ENCODE measurements around the gene UNCX. TPM values are rescaled to one million over a fixed set of nuclear protein-coding genes. Genes with fewer than 3 reads are reported as not detected.

UNCX gene
- total RNA-seq (2022) = not detected in 2 replicates
- not detected for Bru-seq, nascent RNA
- BruChase-seq, experiment 1, labeled RNA remaining after a 6-hour chase = not detected
- not detected for BruChase-seq, experiment 2, labeled RNA remaining after a 2-hour chase
- long read RNA-seq = 0 reads

DNA sequence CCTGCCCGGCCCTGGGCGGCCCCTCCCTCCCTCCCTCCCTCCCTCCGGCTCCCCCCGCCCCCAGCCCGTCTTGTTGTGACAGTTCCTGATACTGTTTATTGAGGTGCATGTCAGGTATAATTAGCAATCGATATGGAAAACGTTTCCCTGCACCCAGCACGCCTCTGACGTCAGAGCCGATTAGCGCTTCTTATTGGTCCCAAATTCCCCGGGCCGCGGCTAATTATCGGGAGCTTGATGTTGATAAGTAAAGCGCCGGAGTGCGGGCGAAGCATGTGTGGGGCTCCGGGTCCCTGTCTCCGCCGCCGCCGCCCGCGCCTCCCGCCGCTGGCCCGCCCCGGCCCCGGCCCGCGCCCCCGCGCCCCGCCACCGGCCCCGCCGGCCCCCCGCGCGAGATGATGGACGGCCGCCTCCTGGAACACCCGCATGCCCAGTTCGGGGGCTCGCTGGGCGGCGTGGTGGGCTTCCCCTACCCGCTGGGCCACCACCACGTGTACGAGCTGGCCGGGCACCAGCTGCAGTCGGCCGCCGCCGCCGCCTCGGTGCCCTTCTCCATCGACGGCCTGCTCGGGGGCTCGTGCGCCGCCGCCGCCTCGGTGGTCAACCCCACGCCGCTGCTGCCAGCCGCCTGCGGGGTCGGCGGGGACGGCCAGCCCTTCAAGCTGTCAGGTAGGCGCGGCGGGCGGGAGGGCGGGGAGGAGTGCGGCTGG is at the start of gene UNCX:
UNCX (plus strand) TSS at position 250 of the 710 bp plus-strand sequence; CDS start at position 396, 146 bp downstream.
- peaks cover 87% of the 10 kb centered on the region for H3K27me3 Mint-ChIP-seq (ENCODE audit: unreplicated experiment)
- CTCF ChIA-PET = no interaction called here
- DNase-seq = no peak
- intact Hi-C loops (cut with micrococcal nuclease; ENCODE audit: unreplicated experiment) = no loop called here
- H3K27ac Mint-ChIP-seq (ENCODE audit: unreplicated experiment) = no peak within 1 kb of the TSS
- no peak within 1 kb of the TSS for H3K4me3 Mint-ChIP-seq (ENCODE audit: low read depth, unreplicated experiment)
- BruUV-seq (replicated peaks) = no TSS peak
- no peaks in the 10 kb centered on the region for H3K36me3 Mint-ChIP-seq (ENCODE audit: insufficient read depth, unreplicated experiment)
- H3K9me3 Mint-ChIP-seq (ENCODE audit: low read depth, unreplicated experiment) = no peaks in the 10 kb centered on the region
- H3K4me1 Mint-ChIP-seq (ENCODE audit: low read depth, unreplicated experiment) = no peaks in the 10 kb centered on the region
- TF ChIP-seq, protein P1, sequence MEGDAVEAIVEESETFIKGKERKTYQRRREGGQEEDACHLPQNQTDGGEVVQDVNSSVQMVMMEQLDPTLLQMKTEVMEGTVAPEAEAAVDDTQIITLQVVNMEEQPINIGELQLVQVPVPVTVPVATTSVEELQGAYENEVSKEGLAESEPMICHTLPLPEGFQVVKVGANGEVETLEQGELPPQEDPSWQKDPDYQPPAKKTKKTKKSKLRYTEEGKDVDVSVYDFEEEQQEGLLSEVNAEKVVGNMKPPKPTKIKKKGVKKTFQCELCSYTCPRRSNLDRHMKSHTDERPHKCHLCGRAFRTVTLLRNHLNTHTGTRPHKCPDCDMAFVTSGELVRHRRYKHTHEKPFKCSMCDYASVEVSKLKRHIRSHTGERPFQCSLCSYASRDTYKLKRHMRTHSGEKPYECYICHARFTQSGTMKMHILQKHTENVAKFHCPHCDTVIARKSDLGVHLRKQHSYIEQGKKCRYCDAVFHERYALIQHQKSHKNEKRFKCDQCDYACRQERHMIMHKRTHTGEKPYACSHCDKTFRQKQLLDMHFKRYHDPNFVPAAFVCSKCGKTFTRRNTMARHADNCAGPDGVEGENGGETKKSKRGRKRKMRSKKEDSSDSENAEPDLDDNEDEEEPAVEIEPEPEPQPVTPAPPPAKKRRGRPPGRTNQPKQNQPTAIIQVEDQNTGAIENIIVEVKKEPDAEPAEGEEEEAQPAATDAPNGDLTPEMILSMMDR (IDR thresholded peaks at IDR 0.05; ENCODE audit: unreplicated experiment) = no peak

DNA sequence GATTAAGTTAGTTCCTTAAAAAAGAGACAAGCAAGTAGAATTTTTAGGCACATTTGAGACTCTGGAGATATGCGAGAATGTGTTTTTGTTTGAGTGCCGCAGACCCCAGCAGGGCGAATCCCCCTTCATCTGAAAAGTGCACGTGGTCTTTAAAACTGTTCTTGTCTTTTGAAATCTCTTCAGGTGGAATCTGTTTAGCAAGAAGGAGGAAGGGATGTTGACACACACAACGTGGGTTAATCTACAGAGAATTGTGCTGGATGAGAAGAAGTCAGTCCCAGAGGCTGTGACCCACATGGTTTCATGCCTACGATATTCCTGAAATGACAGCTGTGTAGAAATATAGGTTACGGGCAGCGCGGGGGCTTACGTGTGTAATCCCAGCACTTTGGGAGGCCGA is 45.5 kb upstream of the UNCX start:
- Mint-ChIP-seq H3K36me3 (ENCODE audit: insufficient read depth, unreplicated experiment) (no peaks in the 10 kb centered on the region), H3K27me3 (ENCODE audit: unreplicated experiment) (peaks cover 77% of the 10 kb centered on the region), H3K27ac (ENCODE audit: unreplicated experiment) (no peak overlapping the region), H3K4me1 (ENCODE audit: low read depth, unreplicated experiment) (no peaks in the 10 kb centered on the region), H3K9me3 (ENCODE audit: low read depth, unreplicated experiment) (peaks cover 3% of the 10 kb centered on the region), H3K4me3 (ENCODE audit: low read depth, unreplicated experiment) (no peak overlapping the region)
- no peak for DNase-seq
- no TSS peak for BruUV-seq (replicated peaks)
- intact Hi-C loops (cut with micrococcal nuclease; ENCODE audit: unreplicated experiment) = no loop called here
- TF ChIP-seq, protein P1 (IDR thresholded peaks at IDR 0.05; ENCODE audit: unreplicated experiment) = no peak
- CTCF ChIA-PET = no interaction called here

DNA sequence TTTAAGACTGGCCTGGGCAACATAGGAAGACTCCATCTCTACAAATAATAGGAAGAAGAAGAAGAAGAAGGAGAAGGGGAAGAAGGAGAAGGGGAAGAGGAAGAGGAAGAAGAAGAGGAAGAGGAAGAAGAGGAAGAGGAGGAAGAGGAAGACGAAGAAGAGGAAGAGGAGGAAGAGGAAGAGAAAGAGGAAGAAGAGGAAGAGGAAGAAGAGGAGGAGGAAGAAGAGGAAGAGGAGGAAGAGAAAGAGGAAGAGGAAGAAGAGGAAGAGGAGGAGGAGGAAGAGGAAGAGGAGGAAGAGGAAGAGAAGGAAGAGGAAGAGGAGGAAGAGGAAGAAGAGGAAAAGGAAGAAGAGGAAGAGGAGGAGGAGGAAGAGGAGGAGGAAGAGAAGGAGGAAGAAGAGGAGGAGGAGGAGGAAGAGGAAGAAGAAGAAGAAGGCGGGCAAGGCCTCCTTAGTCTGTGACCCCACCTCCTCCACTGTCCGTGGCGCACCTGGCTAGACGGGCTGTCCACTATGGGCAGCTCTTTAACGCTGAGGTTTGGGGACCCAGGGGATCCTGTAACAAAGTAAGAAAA is 43.9 kb upstream of the UNCX start:
- no peak for DNase-seq
- Mint-ChIP-seq H3K27me3 (ENCODE audit: unreplicated experiment) (peaks cover 86% of the 10 kb centered on the region), H3K36me3 (ENCODE audit: insufficient read depth, unreplicated experiment) (no peaks in the 10 kb centered on the region), H3K4me1 (ENCODE audit: low read depth, unreplicated experiment) (no peaks in the 10 kb centered on the region), H3K9me3 (ENCODE audit: low read depth, unreplicated experiment) (peaks cover 3% of the 10 kb centered on the region), H3K27ac (ENCODE audit: unreplicated experiment) (no peak overlapping the region), H3K4me3 (ENCODE audit: low read depth, unreplicated experiment) (no peak overlapping the region)
- no TSS peak for BruUV-seq (replicated peaks)
- intact Hi-C loops (cut with micrococcal nuclease; ENCODE audit: unreplicated experiment) = no loop called here
- CTCF ChIA-PET = interaction anchor here (0.6 to 1.2 kb wide), 2 partner anchors 12 to 154 kb away, joined by 3 to 5 read pairs; no protein-coding TSS in a partner anchor
- TF ChIP-seq, protein P1 (IDR thresholded peaks at IDR 0.05; ENCODE audit: unreplicated experiment) = no peak

DNA sequence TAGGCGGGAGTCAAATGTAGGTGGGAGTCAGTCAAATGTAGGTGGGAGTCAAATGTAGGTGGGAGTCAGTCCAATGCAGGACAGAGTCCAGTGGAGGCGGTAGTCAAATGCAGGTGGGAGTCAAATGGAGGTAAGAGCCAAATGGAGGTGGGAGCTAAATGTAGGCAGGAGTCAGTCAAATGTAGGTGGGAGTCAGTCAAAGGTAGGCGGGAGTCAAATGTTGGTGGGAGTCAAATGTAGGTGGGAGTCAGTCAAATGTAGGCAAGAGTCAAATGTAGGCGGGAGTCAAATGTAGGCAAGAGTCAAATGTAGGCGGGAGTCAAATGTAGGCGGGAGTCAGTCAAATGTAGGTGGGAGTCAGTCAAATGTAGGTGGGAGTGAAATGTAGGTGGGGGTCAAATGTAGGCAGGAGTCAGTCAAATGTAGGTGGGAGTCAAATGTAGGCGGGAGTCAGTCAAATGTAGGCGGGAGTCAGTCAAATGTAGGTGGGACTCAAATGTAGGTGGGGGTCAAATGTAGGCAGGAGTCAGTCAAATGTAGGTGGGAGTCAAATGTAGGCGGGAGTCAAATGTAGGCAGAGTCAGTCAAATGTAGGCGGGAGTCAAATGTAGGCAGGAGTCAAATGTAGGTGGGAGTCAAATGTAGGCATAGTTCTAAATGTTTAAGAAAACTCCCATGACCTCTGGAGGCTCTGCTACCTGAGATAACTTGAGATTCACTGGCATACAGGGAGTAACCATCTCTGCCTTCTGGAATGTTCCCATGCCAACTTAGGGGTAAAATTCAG is 42.5 kb upstream of the UNCX start:
- no peaks in the 10 kb centered on the region for H3K4me1 Mint-ChIP-seq (ENCODE audit: low read depth, unreplicated experiment)
- TF ChIP-seq, protein P1 (IDR thresholded peaks at IDR 0.05; ENCODE audit: unreplicated experiment) = no peak
- H3K27me3 Mint-ChIP-seq (ENCODE audit: unreplicated experiment) = peaks cover 85% of the 10 kb centered on the region
- no TSS peak for BruUV-seq (replicated peaks)
- H3K4me3 Mint-ChIP-seq (ENCODE audit: low read depth, unreplicated experiment) = no peak overlapping the region
- peaks cover 1% of the 10 kb centered on the region for H3K36me3 Mint-ChIP-seq (ENCODE audit: insufficient read depth, unreplicated experiment)
- no peak for DNase-seq
- CTCF ChIA-PET = interaction anchor here (0.7 kb wide), 1 partner anchor 242 kb away, joined by 3 read pairs; no protein-coding TSS in a partner anchor
- intact Hi-C loops (cut with micrococcal nuclease; ENCODE audit: unreplicated experiment) = loop anchor here (5.0 kb wide), 2 partner anchors 242 to 282 kb away; no protein-coding TSS in a partner anchor
- H3K27ac Mint-ChIP-seq (ENCODE audit: unreplicated experiment) = no peak overlapping the region
- H3K9me3 Mint-ChIP-seq (ENCODE audit: low read depth, unreplicated experiment) = peaks cover 3% of the 10 kb centered on the region
